Prostate gland (tissue), 2 donors: Measurements from ENCODE around the gene C19orf33.

Experiments used
- CTCF ChIP-seq, 4 experiments: fragments of 200-600 bp in 2 of 4; fragments of 450-650 bp in 2 of 4; sonication (generic) in 2 of 4; IDR thresholded peaks; 1 replicate in 3 of 4; 2 replicates in 1 of 4; pipeline ENCODE4 v1.5.1; 2016 to 2019; ENCODE audit warnings: antibody characterized with exemption in 4 of 4, mild to moderate bottlenecking in 2 of 4, moderate library complexity in 2 of 4
- POLR2A ChIP-seq: fragments of 450-650 bp; IDR thresholded peaks from one replicate; pipeline ENCODE4 v1.6.1; 2016; ENCODE audit warnings: antibody characterized with exemption, mild to moderate bottlenecking

- no peak for TF ChIP-seq CTCF (IDR thresholded peaks at IDR 0.05)
- TF ChIP-seq POLR2A, result no peak
Measured at GRCh38 chr19:38306236-38306635, 2.2 kb downstream of the C19orf33 start.
